CD4-positive, alpha-beta T cell treated with Interleukin-15 for 4 hours (primary cell): Measurements from ENCODE around the gene NMNAT2.

Experiments used
- DNase-seq: peaks from one replicate; pipeline ENCODE4 v3.0.0-alpha.2; 2020; ENCODE audit warnings: low spot score

Gene NMNAT2

DNA sequence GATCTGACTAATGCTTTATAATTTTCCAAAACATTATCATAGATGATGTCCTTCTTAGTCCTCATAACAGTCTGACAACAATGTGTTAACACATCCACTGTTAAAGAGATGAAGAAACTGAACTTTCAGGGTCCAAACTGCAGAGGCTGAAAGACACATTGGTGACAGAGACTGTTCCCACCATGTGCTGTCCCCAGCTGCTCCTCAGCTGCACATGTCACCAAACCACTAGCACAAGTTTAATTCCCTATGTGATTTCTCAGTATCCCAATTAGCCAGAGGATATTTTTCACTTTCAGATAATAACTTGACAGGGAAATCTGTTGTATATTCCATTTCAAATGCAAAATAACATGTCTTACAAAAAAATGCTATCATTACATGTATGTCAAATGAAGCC, 207.5 kb downstream of the NMNAT2 start:
- DNase-seq = no peak

- DNase-seq = no peak
Observed at GRCh38 chr1:183209533-183210158, 208.5 kb downstream of the NMNAT2 start.

- DNase-seq = no peak
Observed at GRCh38 chr1:183206538-183207122, 211.6 kb downstream of the NMNAT2 start.

DNA sequence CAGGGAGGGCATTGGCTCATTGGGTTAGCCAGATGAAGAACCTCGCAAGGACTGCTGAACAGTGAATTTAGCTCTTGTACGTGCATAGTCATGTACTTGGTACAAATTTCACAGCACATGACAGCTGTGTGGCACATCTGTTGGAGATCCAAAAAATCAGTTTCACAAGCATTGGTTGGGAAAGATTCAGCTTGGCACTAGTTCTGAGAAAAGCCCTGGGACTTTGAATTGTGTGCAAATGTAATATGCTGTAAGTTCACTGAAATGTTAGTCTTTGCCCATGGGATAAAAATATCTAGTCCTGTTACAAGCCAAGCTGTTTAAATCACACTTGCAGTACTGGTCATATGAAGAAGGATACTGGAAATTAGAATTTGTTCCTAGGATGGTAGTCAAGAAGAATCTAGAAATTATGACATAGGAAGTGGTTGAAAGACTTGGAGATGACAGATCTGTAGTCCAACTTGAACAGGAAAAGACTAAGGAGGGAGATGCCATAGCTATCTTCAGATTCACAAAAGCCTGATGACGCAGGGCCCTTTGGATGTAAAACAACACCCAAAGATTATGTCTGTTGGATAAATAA, 212.9 kb downstream of the NMNAT2 start:
- no peak for DNase-seq

DNA sequence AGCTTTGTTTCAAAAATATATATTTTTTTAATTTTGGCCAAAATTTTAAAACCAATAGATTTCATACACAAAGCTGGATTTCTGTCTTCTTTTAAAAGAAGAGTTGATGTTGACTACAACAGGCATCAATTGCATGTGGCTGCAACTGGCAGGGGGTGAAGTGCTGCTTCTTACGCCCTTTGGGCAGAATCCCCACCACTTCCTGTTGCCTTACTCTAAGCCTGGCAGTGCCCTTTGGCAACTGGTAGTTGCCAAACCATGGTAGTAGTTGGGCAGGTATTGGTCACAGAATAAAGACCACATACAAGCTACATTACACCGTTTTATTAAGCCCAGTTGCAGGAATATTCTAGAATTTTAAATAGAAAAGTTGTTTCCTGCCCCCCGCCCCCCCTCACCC, 215.1 kb downstream of the NMNAT2 start:
- DNase-seq = no peak

GRCh38 chr1:183200451-183200850, 217.7 kb downstream of the NMNAT2 start:
- no peak for DNase-seq

DNA sequence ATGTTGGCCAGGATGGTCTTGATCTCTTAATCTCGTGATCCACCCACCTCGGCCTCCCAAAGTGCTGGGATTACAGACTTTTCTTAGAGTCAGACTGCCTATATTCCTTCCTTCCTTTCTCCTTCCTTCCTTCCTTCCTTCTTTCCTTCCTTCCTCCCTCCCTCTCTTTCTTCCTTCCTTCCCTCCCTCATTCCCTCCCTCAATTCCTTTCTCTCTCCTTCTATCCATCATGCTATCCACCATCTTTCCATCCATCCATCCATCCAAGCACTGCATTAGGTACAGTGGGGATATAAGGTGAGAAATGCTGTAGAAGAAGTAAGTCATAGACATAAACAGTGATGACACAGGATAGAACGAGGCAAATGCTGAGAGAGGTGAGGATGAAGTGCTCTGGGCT, 218.9 kb downstream of the NMNAT2 start:
- no peak for DNase-seq

GRCh38 chr1:183198463-183198862, 219.7 kb downstream of the NMNAT2 start:
- no peak for DNase-seq
